Measurements from ENCODE around the gene CDH12.
"Not testable (repeated sequence)": the region's sequence is repeated elsewhere in the genome, so short reads cannot be mapped to it uniquely, and the experiment has no call there.

CDH12 gene

DNA sequence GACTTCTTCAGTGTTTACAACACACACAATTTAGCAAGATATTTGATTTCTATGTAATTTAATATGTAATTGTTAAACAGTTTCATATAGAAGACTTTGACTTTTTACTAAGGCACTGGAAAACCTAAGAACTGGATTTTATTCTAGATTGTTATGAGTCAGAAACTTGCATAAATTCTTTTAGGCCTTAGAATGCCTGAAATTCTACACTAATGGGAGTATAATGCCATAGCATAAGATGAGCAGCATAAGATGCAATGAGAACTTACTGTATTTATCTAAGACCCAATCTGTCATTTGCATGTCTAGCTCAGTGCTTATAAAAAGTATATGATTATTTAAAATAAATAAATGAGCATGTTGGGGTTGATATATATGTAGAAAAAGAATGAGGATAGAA, 285.2 kb downstream of the CDH12 start:
- DNase-seq (ENCODE audit: low read depth), result no peak

DNA sequence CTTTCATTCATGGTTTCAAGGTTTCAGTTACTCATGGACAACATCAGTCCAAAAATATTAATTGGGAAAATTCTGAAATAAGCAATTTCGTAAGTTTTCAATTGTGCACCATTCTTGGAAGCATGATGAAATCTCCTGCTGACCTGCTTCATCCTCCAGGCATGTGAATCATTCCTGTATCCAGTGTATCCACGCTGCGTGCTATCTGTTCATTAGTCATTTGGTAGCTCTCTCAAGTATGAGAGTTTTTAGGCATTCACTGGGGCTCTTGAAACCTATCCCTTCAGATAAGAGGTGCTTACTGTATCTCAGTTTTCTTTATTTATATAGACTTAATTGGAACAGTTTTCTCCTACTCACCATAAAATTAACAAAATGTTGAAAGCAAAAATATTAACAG, 293.0 kb downstream of the CDH12 start:
- no peak for DNase-seq (ENCODE audit: low read depth)

DNA sequence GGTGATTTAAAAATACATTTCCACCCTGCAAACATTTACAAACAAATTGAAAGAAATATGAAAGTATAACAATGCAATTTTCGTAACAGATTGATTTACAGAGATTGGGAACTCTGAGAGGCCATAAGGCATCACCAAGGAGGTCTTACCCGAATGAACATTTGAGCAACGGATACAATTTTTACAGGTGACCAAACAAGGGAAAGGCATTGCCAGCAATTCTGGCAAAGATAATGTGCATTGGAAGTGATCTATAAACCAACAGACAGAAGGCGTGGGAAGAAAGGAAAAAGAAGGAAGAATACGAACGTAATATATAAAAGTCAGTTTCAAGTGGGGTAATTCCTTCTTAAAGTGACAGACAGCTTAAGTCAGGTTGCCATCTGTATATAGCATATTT, 295.9 kb downstream of the CDH12 start:
- DNase-seq (ENCODE audit: low read depth), result no peak

DNA sequence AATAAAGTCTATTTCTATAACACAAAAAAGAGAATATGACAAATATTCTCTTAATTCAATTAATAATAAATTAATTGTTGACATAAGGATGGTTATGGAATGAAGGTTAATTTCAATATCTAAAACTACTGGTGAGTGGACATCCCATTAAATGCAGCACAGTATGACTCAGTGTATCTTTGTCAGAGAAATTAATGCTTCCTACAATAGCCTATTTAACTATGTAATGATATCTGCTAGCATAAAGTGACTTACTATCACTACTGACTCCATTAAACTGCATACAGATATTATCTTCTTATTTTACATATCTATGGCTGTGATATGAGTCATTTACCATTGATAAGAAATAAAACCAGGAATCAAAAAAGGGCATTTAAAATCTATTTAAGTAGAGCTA, 298.7 kb downstream of the CDH12 start:
- no peak for DNase-seq (ENCODE audit: low read depth)

DNA sequence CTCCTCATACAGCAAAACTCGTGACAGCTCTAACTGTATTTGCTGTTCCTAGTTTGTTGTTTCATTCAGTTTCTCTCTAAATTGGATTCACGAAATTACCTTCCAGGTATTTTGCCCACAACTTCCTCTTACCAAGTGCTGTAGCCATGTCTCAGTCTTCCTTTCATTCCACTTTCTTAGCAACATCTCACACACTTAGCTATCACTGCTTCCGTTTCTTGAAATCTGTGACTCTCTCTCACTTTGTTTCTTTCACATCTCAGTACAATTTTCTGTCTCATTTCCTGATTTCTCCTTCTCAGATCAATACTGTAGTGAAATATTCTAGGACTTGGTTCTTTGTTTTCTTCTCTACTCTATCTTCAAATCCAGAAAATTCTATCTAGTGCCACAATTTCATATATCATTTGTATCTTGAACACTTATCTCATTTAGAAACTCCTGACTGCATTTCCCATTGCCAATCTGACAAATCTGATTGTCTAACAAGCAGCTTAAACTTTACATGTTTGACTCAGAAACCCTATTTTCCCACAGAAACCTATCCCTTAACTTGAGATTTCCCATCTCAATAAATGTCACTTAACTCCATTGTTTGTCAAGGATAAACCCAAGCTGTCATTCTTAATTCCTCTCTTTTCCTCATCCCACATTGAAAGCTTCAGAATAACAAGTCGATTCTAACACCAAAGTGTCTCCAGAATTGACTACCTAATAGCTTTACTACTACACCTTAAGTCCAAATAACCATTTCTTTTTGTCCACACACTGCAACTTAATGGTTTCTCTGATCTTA, 303.1 kb downstream of the CDH12 start:
- DNase-seq (ENCODE audit: low read depth), result no peak

DNA sequence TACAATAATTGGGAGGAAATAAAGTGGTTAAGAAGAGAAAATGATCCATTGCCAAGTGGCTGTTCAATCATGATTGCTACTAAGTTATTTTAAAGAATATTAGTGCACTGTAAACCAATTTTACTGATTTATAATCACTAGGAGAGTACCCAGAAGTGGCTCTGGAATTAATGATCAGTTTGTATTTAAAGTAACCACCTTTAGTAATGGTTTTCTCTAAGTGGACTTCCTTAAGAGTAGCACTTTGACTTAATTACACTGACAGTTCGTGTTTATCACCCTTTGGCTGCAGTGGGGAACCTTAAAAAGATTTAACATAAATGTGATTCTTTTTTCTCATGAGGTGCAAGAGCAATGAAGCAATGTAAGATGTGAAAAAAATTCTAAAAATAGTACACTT, 310.8 kb downstream of the CDH12 start:
- no peak for DNase-seq (ENCODE audit: low read depth)

DNA sequence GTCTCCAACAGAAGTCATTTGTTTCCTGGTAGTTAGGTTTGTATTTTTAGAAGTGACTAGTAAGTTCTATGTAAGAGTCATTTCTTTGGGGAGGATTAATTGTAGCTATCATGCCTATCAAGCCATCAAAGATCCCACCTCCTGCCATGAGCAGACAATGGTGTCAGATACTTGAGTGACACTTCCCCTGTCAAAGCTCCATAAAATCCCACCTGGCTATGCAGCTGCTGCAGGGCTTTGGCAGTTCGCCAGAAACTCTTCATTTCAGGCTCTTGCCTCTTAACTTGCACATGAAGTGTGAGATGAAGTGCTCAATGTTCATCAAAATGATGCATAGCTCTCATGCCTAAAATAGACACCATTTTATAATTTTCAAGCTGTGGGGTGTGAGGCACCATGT, 312.1 kb downstream of the CDH12 start:
- DNase-seq (ENCODE audit: low read depth), result no peak

DNA sequence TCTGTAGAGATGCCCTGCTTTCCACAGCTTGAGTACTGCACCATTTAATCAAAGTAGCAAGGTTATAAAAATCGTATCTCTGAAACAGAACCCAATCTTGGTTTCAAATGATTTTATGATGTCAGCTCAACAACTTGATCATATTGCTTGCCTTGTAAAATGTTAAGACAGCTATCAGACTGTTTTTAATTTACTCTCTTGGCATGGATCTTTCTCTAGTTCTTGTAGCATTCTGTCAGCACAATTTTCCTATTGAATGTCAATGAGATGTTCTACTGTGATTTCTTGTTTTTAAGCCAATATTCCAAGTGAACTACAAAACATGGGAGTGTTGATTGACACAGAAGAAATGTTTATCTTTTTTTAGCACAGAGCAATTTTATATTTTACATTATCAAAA, 313.4 kb downstream of the CDH12 start:
- DNase-seq (ENCODE audit: low read depth), result no peak

DNA sequence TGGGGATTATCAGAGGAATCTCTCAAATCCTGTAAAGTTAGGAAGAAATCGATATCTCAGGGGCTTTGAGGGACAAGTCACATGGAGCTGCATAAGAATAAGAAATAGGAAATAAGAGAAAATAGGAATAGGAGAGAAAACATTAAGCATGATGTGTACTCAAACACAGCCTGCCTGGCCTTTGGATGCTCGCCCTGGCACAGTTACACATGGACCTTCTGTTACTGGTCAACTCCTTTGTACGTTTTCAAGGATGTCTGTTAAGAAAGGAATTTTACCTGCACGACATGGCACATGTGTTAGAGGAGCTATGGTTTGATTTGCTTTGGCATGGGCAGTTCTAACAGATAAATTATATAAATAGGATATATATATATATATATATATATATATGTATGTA, 321.2 kb downstream of the CDH12 start:
- DNase-seq (ENCODE audit: low read depth), result no peak

DNA sequence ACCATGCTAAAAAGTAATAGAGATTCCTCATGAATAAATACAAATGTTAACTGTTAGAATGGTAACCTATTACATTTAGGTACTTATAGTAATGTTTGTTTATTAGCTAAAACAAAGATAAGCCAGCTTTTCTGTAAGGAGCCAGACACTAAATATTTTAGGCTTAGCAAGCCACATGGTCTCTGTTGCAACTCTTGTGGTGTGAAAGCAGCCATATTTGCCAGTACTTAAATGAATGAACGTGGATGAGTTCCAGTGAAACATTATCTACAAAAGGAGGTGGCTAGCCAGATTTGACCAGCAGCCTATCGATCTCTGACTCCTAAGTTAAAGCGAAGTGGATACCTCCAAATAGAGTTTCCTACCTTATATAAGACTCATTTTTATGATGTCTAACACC, 331.6 kb downstream of the CDH12 start:
- no peak for DNase-seq (ENCODE audit: low read depth)

DNA sequence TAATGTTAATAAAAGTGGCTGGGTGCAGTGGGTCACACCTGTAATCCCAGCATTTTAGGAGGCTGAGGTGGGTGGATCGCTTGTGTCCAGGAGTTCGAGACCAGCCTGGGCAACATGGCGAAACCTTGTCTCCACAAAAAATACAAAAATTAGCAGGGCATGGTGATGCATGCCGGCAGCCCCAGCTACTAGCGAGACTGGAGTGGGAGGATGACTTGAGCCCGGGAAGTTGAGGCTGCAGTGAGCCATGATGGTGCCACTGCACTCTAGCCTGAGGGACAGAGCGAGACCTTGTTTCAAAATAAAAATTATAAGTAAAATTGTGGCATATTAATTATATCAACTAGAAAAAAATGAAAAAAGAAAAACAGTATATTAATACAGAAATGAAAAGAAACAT, 336.6 kb downstream of the CDH12 start:
- not testable (repeated sequence) for DNase-seq (ENCODE audit: low read depth)

DNA sequence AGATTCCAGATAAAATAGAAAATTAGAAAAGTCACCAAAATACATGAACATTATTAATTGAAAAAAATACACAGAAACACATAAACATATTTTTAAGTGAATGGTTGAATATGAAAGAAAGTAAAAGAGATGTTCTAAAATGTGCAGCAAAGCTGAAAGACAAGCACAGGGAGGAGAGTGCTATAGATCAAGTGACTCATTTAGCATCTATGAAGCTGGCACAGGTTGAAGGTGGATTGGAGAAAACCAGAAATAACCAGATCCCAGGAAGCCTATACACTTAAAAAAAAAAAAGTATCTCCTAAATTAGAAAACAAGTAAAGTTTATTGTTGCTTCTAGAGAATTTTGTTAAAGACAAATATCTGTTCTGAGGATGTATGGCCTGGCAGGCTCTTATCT, 338.9 kb downstream of the CDH12 start:
- no peak for DNase-seq (ENCODE audit: low read depth)

DNA sequence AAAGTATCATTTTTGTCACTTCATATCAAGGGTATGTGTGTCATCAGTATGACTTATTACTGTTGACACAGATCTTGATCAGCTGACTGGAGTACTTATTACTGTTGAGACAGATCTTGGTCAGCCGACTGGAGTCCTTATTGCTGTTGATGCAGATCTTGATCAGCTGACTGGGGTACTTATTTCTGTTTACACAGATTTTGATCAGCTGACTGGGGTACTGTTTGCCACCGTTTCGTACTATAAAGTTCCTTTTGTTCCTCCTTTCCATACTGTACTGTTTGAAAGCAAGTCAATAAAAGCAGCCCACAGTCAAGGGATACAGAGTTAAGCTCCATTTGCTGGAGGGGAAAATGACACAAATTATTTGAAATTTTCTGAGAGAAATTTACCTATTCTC, 347.3 kb downstream of the CDH12 start:
- DNase-seq (ENCODE audit: low read depth), result no peak

DNA sequence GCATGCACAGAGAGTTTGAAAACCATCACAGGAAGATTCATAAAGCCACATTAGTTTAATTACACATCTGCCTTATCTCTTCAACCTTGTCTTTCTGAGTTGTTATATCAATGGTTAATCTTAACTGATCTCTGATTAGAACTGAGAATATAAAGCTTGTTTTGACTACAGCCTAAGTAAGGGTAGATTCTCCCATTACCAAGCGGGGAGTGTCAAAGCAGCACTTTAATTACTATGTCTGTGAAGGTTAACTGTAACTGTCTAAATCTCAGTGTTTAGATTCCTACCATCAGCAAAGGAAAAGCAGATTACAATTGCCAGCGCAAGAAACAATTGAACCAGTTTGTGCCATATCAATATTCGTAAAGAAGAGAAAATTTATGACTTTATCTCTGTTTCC, 348.7 kb downstream of the CDH12 start:
- DNase-seq (ENCODE audit: low read depth), result no peak

DNA sequence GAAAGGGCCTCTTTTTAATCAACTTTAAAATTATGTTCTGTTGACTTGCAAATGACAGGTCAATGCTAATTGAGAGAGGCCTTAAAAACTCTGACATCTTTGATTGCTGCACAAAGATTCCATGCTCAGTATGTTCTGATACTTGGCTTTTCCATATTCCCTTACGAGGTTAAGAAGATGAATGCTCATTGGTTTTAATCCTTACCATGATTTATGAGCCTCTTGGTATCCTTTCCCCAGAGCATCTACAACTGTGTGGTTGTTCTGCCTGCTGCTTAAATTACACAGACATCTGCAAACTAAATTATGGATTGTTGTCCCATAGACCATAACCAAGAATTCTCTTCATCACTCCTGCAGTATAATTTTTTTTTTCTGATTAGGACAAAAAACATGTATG, 352.6 kb downstream of the CDH12 start:
- DNase-seq (ENCODE audit: low read depth), result no peak

DNA sequence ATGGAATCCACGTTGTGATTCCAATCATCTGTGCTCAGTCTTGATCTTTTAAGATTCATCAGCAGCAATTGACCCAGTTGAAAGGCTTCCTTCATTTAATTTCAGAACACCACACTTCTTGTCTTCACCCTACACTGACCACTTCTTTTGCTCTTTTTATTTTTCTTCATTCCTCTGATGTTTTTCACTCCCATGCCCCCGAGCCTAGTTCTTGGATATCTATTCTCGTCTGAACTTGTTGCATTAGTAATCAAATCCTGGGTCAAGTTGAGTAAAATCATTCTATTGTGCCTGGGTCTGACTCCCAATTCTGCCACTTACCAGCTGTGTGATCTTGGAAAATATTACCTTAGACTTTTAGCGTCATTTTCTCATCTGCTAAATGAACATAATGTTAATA, 356.5 kb downstream of the CDH12 start:
- DNase-seq (ENCODE audit: low read depth), result no peak

DNA sequence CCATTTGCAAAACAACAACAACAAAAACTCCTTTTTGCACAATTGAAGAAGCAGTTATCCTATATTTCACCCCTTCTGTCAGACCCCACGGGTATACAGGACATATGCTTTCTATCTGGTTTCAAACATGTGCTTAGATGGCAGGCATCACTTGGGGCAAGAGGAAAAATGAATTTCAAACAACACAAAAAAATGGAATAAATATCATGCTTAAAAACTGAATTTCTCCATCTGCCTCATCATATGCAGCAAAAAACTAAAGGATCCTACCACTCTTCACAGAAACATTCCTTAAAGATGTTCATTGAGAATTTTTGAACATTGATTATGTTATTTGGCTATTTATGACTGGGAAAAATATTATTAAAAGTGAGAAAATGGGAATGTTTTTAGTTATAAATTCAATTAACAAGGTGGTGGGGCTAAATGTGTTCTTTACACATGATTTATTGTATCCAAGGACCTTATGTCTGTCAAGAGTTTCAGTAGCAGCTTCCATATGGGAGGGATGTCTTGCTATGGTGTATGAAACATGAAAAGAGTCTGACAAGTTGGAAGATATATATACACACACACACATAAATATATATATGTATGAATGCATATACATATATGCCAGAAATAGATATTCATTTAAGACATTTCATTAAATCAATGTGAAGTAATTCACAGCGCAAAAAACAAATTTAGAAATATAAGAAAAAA, 358.0 kb downstream of the CDH12 start:
- DNase-seq (ENCODE audit: low read depth), result no peak

DNA sequence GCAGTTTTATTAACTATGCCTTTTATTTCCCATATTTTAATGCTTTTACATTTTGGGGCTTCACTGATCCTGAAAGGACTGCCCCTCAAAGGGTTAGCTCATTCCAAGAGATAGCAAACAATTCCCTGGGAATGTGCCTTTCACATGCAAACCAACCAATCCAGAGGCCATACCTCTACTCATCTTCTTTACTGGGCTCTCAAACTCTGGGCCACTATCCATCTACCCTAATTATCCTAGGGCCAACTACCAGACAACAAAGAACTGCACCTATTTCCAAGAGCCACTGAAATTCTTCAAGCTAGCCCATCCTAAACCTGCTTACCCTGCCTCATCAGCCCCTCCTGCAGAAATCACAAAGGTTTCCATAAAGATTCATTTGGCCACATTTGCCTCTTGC, 364.7 kb downstream of the CDH12 start:
- no peak for DNase-seq (ENCODE audit: low read depth)

DNA sequence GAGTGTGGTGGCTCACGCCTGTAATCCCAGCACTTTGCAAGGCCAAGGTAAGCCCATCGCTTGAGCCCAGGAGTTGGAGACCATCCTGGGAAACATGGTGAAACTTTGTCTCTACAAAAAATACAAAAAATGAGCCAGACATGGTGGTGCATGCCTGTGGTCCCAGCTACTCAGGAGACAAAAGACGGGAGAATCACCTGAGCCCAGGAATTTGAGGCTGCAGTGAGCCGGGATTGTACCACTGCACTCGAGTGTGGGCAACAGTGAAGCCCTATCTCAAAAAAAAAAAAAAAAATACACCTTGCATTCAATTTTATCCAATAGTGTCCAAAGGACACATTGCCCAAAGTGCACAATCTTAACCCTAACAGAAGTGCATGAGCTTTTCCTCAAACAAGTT, 372.8 kb downstream of the CDH12 start:
- DNase-seq (ENCODE audit: low read depth), result no peak

DNA sequence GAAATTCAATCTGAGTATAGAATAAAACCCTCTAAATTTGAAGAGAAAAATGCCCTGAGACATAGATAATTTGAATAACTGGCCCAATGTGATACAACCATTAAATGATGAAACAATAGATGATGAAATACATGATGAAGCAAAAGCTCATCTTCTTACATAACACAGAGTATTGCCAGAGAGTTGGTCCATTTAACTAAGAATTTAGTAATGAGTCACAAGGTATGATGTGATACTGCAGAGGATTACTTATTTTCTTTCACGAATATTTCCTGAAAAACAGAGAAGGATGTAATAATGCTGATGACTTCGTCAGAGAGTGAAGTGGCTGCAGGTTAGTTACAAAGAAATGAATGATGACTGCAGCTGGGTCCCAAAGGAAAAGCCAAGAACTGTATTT, 379.3 kb downstream of the CDH12 start:
- no peak for DNase-seq (ENCODE audit: low read depth)

DNA sequence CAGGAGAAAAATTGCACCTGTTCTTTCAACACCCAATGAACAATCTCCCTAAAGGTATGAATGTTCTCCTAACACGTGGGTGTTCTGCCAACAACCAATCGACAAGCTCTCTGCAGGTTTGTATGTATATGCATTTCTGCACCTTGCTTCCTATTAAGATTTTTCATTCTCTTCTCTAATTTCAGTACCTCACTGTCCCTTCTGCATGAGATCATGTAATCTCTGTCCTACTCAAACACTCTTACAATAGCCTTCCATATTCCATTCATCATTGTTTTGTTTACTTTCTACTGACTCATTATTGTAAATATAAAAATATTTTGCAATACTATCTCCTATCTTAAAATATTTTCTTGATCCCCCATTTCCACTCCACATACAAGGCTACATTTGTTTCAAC, 382.0 kb downstream of the CDH12 start:
- no peak for DNase-seq (ENCODE audit: low read depth)

DNA sequence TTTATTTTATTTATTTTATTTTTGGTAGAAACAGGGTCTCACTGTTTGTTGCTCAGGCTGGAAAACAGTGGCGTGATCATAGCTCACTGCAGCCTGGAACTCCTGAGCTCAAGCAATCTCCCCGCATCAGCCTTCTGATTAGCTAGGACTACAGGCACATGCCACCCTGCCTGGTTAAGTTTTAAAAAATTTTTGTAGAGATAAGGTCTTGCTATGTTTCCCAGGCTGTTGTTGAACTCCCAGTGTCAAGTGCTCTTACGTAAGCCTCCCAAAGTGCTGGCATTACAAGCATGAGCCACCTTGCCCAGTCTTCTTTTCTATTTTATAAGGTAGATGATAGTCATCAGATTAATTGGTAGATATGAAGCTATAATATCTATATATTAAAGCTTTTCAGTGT, 382.7 kb downstream of the CDH12 start:
- DNase-seq (ENCODE audit: low read depth), result no peak

DNA sequence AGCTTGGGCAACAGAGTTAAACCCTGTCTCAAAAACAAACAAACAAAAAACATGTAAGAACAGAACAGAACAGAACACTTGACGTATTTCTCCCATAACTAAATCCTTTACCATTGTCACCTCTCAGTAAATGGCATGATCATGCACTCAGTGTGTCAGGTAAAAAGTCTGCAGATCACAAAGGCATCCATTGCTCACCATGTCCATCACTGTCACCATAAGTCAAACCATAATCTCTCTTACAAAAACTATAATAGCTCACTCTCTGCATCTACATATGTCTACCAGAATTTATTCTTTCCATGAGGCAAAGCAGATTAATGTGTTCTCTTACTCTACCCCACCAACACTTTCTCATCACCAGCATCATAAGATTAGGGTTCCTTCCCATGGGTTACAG, 387.5 kb downstream of the CDH12 start:
- DNase-seq (ENCODE audit: low read depth), result no peak

DNA sequence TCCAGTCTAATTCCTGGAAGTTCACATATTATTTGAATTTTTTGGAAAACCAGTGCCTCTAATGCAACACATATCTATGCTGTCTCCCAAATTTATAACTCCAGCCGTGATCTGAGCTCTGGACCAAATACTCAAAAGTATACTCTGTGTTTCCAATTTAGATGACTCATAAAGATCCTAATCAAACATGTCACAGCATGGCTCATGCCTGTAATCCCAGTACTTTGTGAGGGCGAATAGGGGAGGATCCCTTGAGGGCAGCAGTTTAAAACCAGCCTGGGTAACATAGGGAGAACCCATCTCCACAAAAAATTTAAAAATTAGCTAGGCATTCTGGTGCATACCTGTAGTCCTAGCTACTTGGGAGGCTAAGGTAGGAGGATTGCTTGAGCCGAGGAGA, 388.0 kb downstream of the CDH12 start:
- no peak for DNase-seq (ENCODE audit: low read depth)

All from stimulated activated CD8-positive, alpha-beta memory T cell treated with anti-CD3 and anti-CD28 coated beads, Interleukin-15, amount 100 ng/mL, for 24 hours (primary cell).